HG03469 (cell line): ENCODE results near the gene UQCRC2.
"Not testable (repeated sequence)": the region's sequence is repeated elsewhere in the genome, so short reads cannot be mapped to it uniquely, and the experiment has no call there.

Source experiments
- ATAC-seq: cut with Tn5 transposase; IDR thresholded peaks from one replicate; pipeline ENCODE4 v1.9.1; 2021; ENCODE audit warnings: mild to moderate bottlenecking, moderate library complexity, moderate number of reproducible peaks; ENCODE audit not compliant: unreplicated experiment

Gene UQCRC2

GRCh38 chr16:21980032-21980431 is 26.9 kb downstream of the UQCRC2 start:
- ATAC-seq = no peak

- ATAC-seq = no peak
These were observed 28.9 kb downstream of the UQCRC2 start for GRCh38 chr16:21982108-21982507.

- no peak for ATAC-seq
These were observed 30.9 kb downstream of the UQCRC2 start for GRCh38 chr16:21984062-21984461.

GRCh38 chr16:21985524-21985923 is 32.4 kb downstream of the UQCRC2 start:
- no peak for ATAC-seq

- no peak for ATAC-seq
These were observed 33.6 kb downstream of the UQCRC2 start for GRCh38 chr16:21986692-21987246.

GRCh38 chr16:21987498-21987897 is 34.3 kb downstream of the UQCRC2 start:
- ATAC-seq = no peak

- no peak for ATAC-seq
These were observed 36.0 kb downstream of the UQCRC2 start for GRCh38 chr16:21989133-21989532.

GRCh38 chr16:21989751-21990150 is 36.6 kb downstream of the UQCRC2 start:
- ATAC-seq = no peak

GRCh38 chr16:21990381-21990944 is 37.3 kb downstream of the UQCRC2 start:
- ATAC-seq = no peak

GRCh38 chr16:21991621-21992020 is 38.5 kb downstream of the UQCRC2 start:
- no peak for ATAC-seq

- ATAC-seq = no peak
These were observed 41.8 kb downstream of the UQCRC2 start for GRCh38 chr16:21994856-21995465.

GRCh38 chr16:21996923-21997696 is 43.9 kb downstream of the UQCRC2 start:
- ATAC-seq = no peak

- ATAC-seq = no peak
These were observed 44.7 kb downstream of the UQCRC2 start for GRCh38 chr16:21997697-21998480.

- no peak for ATAC-seq
These were observed 48.4 kb downstream of the UQCRC2 start for GRCh38 chr16:22001591-22001990.

- ATAC-seq = not testable (repeated sequence)
These were observed 48.9 kb downstream of the UQCRC2 start for GRCh38 chr16:22002047-22002446.

GRCh38 chr16:22003195-22003594 is 50.0 kb downstream of the UQCRC2 start:
- no peak for ATAC-seq

- no peak for ATAC-seq
These were observed 51.2 kb downstream of the UQCRC2 start for GRCh38 chr16:22004341-22004740.

GRCh38 chr16:22005746-22006145 is 52.6 kb downstream of the UQCRC2 start:
- ATAC-seq = no peak

GRCh38 chr16:22006636-22007035 is 53.5 kb downstream of the UQCRC2 start:
- ATAC-seq = no peak

- no peak for ATAC-seq
These were observed 54.0 kb downstream of the UQCRC2 start for GRCh38 chr16:22007159-22007508.

- ATAC-seq = no peak
These were observed 54.5 kb downstream of the UQCRC2 start, which contains the start of gene MOSMO for GRCh38 chr16:22007509-22008214. TSS of gene MOSMO (plus strand) at chr16:22008111. CDS start at chr16:22008302, 191 bp downstream.
